K562 (cell line): ENCODE data around the gene S1PR1. TPM values are rescaled to one million over a fixed set of nuclear protein-coding genes. Genes with fewer than 3 reads are reported as not detected.

Experiments
- CC2D1A ChIP-seq: fragments of 450-650 bp; IDR thresholded peaks from 2 replicates; pipeline ENCODE4 v1.6.1; 2017; ENCODE audit warnings: mild to moderate bottlenecking
- CCAR2 ChIP-seq: fragments of 200-400 bp; formaldehyde crosslinking; IDR thresholded peaks from 2 replicates; pipeline ENCODE4 v1.6.1; 2017; ENCODE audit warnings: mild to moderate bottlenecking, low read depth, low read length
- CTBP1 ChIP-seq: fragments of 450-650 bp; IDR thresholded peaks from 2 replicates; pipeline ENCODE4 v1.6.1; 2016; ENCODE audit warnings: borderline replicate concordance
- ELF1 ChIP-seq: fragments of 200-800 bp; sonication (Bioruptor generic); IDR thresholded peaks from 2 replicates; pipeline ENCODE4 v1.6.1; 2016; ENCODE audit warnings: missing genetic modification characterization, missing compliant biosample characterization
- ESRRA ChIP-seq: fragments of 450-650 bp; IDR thresholded peaks from 2 replicates; pipeline ENCODE4 v1.6.1; 2014; ENCODE audit warnings: low read depth, mild to moderate bottlenecking, moderate library complexity, borderline replicate concordance
- EWSR1 ChIP-seq: fragments of 450-650 bp; IDR thresholded peaks from 2 replicates; pipeline ENCODE4 v1.6.1; 2018; ENCODE audit warnings: borderline replicate concordance, mild to moderate bottlenecking, low read depth, moderate library complexity; ENCODE audit not compliant: partially characterized antibody
- HMGXB4 ChIP-seq: sonication (generic); formaldehyde crosslinking; IDR thresholded peaks from 2 replicates; pipeline ENCODE4 v1.8.1; 2023; ENCODE audit warnings: mild to moderate bottlenecking, missing genetic modification reagents
- POLR2B ChIP-seq: fragments of 450-650 bp; IDR thresholded peaks from 2 replicates; pipeline ENCODE4 v1.6.1; 2018; ENCODE audit warnings: low read depth; ENCODE audit not compliant: partially characterized antibody
- SMAD4 ChIP-seq: fragments of 250-450 bp; sonication (Bioruptor Pico); conservative IDR thresholded peaks from 2 replicates; pipeline ENCODE4 v1.8.0; 2021; ENCODE audit warnings: inconsistent platforms, mild to moderate bottlenecking, moderate library complexity
- TEAD4 ChIP-seq, 2 experiments: sonication (generic) in 1 of 2; formaldehyde crosslinking in 1 of 2; IDR thresholded peaks; 2 replicates each; pipeline versions ENCODE4 v1.6.1 to v1.8.0; 2012 to 2022; ENCODE audit warnings: borderline replicate concordance in 1 of 2, inconsistent platforms in 1 of 2, low read length in 1 of 2, mild to moderate bottlenecking in 1 of 2, missing genetic modification reagents in 1 of 2
- ZBTB8A ChIP-seq: fragments of 450-650 bp; IDR thresholded peaks from 2 replicates; pipeline ENCODE4 v1.6.1; 2018; ENCODE audit warnings: mild to moderate bottlenecking, moderate library complexity; ENCODE audit not compliant: partially characterized antibody
- polyA plus RNA-seq, 8 experiments: library from polyadenylated mRNA; depleted of rRNA in 4 of 8; stranded (reverse) in 5 of 8; unstranded in 3 of 8; fragments of >200 nt; fragmentation: Nextera tagmentation in 2 of 8; fragmentation: Illumina TruSeq in 1 of 8; extraction: Ambion mirVana in 2 of 8; extraction: Trizol in 1 of 8; gene quantifications; 2 replicates each; pipeline versions ENCODE4 v1.2.1 to v1.2.3, GENCODE V29; 2011 to 2014; ENCODE audit warnings: inconsistent platforms in 1 of 8, missing spikeins in 1 of 8
- total RNA-seq, 7 experiments: library from RNA; depleted of rRNA in 6 of 7; stranded (reverse); fragments of >200 nt in 6 of 7; fragmentation: Illumina TruSeq in 2 of 7; extraction: Trizol in 2 of 7; gene quantifications; 2 replicates each; pipeline versions ENCODE4 v1.2.1 to v1.2.3, GENCODE V29; 2011 to 2021; ENCODE audit warnings: low replicate concordance in 1 of 7
- TF ChIP-seq, protein P1 (sequence below): fragments of 450-650 bp; IDR thresholded peaks from 2 replicates; pipeline ENCODE4 v1.6.1; 2016; ENCODE audit warnings: borderline replicate concordance
- TF ChIP-seq, protein P2 (sequence below): fragments of 200-800 bp; sonication (Bioruptor generic); IDR thresholded peaks from 2 replicates; pipeline ENCODE4 v1.6.1; 2017; ENCODE audit warnings: missing genetic modification characterization, missing compliant biosample characterization

Gene S1PR1
- total and polyA plus RNA-seq, 9 of the 15 experiments (the other 6 are each of a cell fraction or from before 2014, with no cell fraction given) = 0.22 to 1.2 (median 0.43) TPM

DNA sequence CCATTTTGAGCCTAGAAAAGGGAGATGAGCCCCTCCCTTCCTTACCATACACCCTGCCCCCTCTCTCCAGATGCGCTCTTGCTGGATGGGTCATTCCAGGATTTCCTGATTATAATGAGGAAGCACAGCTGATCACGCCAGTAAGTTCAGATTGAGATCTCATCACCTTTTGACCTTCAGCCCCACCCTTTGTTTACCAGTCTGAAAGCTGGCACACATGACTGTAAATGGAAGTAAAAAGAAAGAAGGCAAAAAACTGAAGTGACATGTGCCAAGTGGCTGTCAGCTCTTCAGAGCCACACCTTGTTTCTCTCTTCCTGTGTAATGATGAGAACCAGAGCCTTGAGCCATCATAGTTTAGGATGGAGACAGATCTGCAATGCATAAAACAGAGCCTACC, 27.9 kb downstream of the S1PR1 start (continued):
- TF ChIP-seq EWSR1 = no peak
- no peak for TF ChIP-seq HMGXB4 (CRISPR knock-in tag)
- TF ChIP-seq, protein P1, sequence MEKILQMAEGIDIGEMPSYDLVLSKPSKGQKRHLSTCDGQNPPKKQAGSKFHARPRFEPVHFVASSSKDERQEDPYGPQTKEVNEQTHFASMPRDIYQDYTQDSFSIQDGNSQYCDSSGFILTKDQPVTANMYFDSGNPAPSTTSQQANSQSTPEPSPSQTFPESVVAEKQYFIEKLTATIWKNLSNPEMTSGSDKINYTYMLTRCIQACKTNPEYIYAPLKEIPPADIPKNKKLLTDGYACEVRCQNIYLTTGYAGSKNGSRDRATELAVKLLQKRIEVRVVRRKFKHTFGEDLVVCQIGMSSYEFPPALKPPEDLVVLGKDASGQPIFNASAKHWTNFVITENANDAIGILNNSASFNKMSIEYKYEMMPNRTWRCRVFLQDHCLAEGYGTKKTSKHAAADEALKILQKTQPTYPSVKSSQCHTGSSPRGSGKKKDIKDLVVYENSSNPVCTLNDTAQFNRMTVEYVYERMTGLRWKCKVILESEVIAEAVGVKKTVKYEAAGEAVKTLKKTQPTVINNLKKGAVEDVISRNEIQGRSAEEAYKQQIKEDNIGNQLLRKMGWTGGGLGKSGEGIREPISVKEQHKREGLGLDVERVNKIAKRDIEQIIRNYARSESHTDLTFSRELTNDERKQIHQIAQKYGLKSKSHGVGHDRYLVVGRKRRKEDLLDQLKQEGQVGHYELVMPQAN = no peak
- TF ChIP-seq TEAD4 (IDR thresholded peaks at IDR 0.05; ENCODE audit: low read length) = no peak
- TF ChIP-seq TEAD4 (CRISPR knock-in tag; IDR thresholded peaks at IDR 0.05; ENCODE audit: borderline replicate concordance) = no peak
- no peak for TF ChIP-seq SMAD4
- TF ChIP-seq, protein P2, sequence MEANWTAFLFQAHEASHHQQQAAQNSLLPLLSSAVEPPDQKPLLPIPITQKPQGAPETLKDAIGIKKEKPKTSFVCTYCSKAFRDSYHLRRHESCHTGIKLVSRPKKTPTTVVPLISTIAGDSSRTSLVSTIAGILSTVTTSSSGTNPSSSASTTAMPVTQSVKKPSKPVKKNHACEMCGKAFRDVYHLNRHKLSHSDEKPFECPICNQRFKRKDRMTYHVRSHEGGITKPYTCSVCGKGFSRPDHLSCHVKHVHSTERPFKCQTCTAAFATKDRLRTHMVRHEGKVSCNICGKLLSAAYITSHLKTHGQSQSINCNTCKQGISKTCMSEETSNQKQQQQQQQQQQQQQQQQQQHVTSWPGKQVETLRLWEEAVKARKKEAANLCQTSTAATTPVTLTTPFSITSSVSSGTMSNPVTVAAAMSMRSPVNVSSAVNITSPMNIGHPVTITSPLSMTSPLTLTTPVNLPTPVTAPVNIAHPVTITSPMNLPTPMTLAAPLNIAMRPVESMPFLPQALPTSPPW (CRISPR knock-in tag) = peak; percentile 7; the same call in 1 of the 2 replicates
- no peak for TF ChIP-seq POLR2B
- no peak for TF ChIP-seq CC2D1A
- peak; percentile 28; the same call in 1 of the 2 replicates for TF ChIP-seq ESRRA
- no peak for TF ChIP-seq CCAR2
- 0 out of 2 replicates have a peak, but pooled peaks have one; percentile 14 for TF ChIP-seq ELF1 (tag)
- TF ChIP-seq CTBP1 = no peak
- no peak for TF ChIP-seq ZBTB8A
